ENCODE measurements around the gene POU4F3.
"Not testable (repeated sequence)": the region's sequence is repeated elsewhere in the genome, so short reads cannot be mapped to it uniquely, and the experiment has no call there.

POU4F3 gene

GRCh38 chr5:146338774-146339714, at the start of gene POU4F3:
Gene POU4F3 (plus strand): TSS chr5:146338839. CDS start chr5:146339113, 274 bp downstream.
- DNase-seq (ENCODE audit: low spot score), result no peak

GRCh38 chr5:146290318-146290717, 48.3 kb upstream of the POU4F3 start:
- no peak for DNase-seq (ENCODE audit: low spot score)

GRCh38 chr5:146291421-146292074, 47.1 kb upstream of the POU4F3 start:
- peak; percentile 53 for DNase-seq (ENCODE audit: low spot score)

GRCh38 chr5:146296245-146296644, 42.4 kb upstream of the POU4F3 start:
- DNase-seq (ENCODE audit: low spot score), result no peak

GRCh38 chr5:146298920-146299319, 39.7 kb upstream of the POU4F3 start:
- DNase-seq (ENCODE audit: low spot score), result not testable (repeated sequence)

- no peak for DNase-seq (ENCODE audit: low spot score)
Observed at GRCh38 chr5:146301626-146302025, 37.0 kb upstream of the POU4F3 start.

- no peak for DNase-seq (ENCODE audit: low spot score)
Observed at GRCh38 chr5:146302406-146302805, 36.2 kb upstream of the POU4F3 start.

- DNase-seq (ENCODE audit: low spot score), result no peak
Observed at GRCh38 chr5:146306838-146307237, 31.8 kb upstream of the POU4F3 start.

GRCh38 chr5:146307796-146308195, 30.8 kb upstream of the POU4F3 start:
- DNase-seq (ENCODE audit: low spot score), result no peak

- DNase-seq (ENCODE audit: low spot score), result no peak
Observed at GRCh38 chr5:146310540-146310939, 28.1 kb upstream of the POU4F3 start.

- DNase-seq (ENCODE audit: low spot score), result no peak
Observed at GRCh38 chr5:146311278-146311677, 27.4 kb upstream of the POU4F3 start.

- no peak for DNase-seq (ENCODE audit: low spot score)
Observed at GRCh38 chr5:146313027-146313426, 25.6 kb upstream of the POU4F3 start.

GRCh38 chr5:146321571-146321970, 17.1 kb upstream of the POU4F3 start:
- no peak for DNase-seq (ENCODE audit: low spot score)

GRCh38 chr5:146327257-146327870, 11.3 kb upstream of the POU4F3 start:
- DNase-seq (ENCODE audit: low spot score), result no peak

- DNase-seq (ENCODE audit: low spot score), result no peak
Observed at GRCh38 chr5:146327989-146328388, 10.7 kb upstream of the POU4F3 start.

GRCh38 chr5:146329697-146330096, 8.9 kb upstream of the POU4F3 start:
- DNase-seq (ENCODE audit: low spot score), result no peak

- no peak for DNase-seq (ENCODE audit: low spot score)
Observed at GRCh38 chr5:146331423-146331822, 7.2 kb upstream of the POU4F3 start.

GRCh38 chr5:146334074-146334533, 4.5 kb upstream of the POU4F3 start:
- DNase-seq (ENCODE audit: low spot score), result no peak

GRCh38 chr5:146336197-146336596, 2.4 kb upstream of the POU4F3 start:
- peak; percentile 19 for DNase-seq (ENCODE audit: low spot score)

- DNase-seq (ENCODE audit: low spot score), result no peak
Observed at GRCh38 chr5:146337264-146337904, 1.3 kb upstream of the POU4F3 start.

- DNase-seq (ENCODE audit: low spot score), result no peak
Observed at GRCh38 chr5:146337928-146338327, 711 bp upstream of the POU4F3 start.

- DNase-seq (ENCODE audit: low spot score), result no peak
Observed at GRCh38 chr5:146339715-146340259, 1.1 kb downstream of the POU4F3 start.
